HG02763 (cell line): ENCODE results near the gene NCF1.
"Not testable (repeated sequence)": the region's sequence is repeated elsewhere in the genome, so short reads cannot be mapped to it uniquely, and the experiment has no call there.

Source experiments
- ATAC-seq: cut with Tn5 transposase; IDR thresholded peaks from one replicate; pipeline ENCODE4 v1.9.1; 2021; ENCODE audit warnings: mild to moderate bottlenecking, moderate library complexity; ENCODE audit not compliant: unreplicated experiment

NCF1 gene

GRCh38 chr7:74783595-74783994 is 9.8 kb downstream of the NCF1 start:
- not testable (repeated sequence) for ATAC-seq

GRCh38 chr7:74788369-74789150 is 14.7 kb downstream of the NCF1 start:
- ATAC-seq: peak; percentile 83

- ATAC-seq: not testable (repeated sequence)
These were observed 15.5 kb downstream of the NCF1 start for GRCh38 chr7:74789200-74789736.

DNA sequence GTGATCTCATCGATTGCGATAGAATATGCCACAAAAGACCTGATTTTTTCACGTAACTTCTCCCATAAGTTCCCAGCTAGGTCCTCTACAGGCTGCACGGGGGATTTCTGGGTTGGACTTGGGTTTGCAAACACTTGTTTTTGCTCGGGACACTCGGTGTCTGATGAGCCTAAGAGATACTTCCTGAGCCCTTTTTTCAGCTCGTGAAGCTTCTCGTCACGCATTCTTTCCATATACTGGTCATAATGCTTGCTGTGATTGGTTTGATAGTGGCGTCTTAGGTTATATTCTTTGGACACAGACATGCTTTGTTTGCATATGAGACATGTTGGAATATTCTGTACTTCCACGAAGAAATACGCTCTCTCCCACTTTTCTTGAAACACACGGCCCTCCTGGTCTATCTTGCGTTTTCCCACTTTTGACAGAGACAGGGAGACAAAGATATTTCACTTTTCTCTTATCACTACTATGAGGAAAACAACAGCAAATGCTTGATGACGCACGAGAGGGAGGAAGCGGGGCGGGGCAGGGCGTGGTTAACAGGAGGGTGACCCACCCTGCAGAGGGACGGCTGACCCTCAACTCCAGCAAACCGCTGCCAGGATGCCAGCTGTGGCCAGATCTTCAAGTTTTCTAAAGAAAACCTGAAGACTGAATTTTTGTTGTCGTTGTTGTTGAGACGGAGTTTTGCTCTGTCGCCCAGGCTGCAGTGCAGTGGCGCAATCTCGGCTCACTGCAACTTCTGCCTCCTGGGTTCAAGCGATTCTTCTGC is 24.2 kb downstream of the NCF1 start:
- not testable (repeated sequence) for ATAC-seq

- not testable (repeated sequence) for ATAC-seq
These were observed 24.8 kb downstream of the NCF1 start for GRCh38 chr7:74798644-74799043.

- ATAC-seq: not testable (repeated sequence)
These were observed 42.1 kb downstream of the NCF1 start for GRCh38 chr7:74815882-74816281.

- ATAC-seq: peak; percentile 79
These were observed 46.5 kb downstream of the NCF1 start for GRCh38 chr7:74820146-74820805.

DNA sequence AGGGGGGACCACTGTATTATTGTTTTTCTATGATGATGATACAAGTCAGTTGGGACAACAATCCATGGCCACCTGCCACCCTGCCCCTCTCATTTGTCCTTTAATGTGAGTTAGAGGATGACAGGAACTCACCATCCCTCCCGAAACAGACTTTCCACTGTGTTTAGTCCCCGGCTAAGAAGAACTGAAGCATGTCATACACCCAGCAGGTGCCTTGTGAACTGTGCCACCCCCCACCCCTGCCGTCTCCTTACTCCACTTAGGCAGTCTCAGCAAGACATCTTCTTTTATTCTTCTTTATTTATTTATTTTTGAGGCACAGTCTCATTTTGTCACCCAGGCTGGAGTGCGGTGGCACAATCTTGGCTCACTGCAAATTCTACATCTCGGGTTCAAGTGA is 47.4 kb downstream of the NCF1 start:
- not testable (repeated sequence) for ATAC-seq

DNA sequence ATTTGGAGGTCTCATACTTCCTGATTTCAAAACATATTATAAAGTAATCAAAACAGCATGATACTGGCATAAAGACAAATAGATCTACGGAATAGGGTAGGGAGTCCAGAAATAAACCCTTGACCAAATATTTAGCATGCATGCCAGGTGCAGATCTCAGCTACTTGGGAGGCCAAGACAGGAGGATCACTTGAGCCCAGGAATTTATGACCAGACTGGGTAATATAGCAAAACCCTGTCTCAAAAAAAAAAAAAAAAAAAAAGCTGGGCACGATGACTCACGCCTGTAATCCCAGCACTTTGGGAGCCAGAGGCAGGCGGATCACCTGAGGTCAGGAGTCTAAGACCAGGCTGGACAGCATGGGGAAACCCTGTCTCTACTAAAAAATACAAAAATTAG is 56.1 kb downstream of the NCF1 start:
- ATAC-seq: not testable (repeated sequence)

GRCh38 chr7:74830411-74830810 is 56.6 kb downstream of the NCF1 start:
- ATAC-seq: not testable (repeated sequence)
